ES-I3 (cell line): ENCODE data around the gene CCDC154.

Experiments used
- H3K36me3 ChIP-seq: 2 replicates; pipeline ENCODE4 v1.6.1; 2013; ENCODE audit warnings: mild to moderate bottlenecking, low read length, control low read depth, moderate library complexity; ENCODE audit not compliant: insufficient read depth
- H3K4me1 ChIP-seq: 2 replicates; pipeline ENCODE4 v1.6.1; 2013; ENCODE audit warnings: mild to moderate bottlenecking, control low read depth, low read length; ENCODE audit not compliant: insufficient read depth
- H3K9ac ChIP-seq: 2 replicates; pipeline ENCODE4 v1.6.1; 2013; ENCODE audit warnings: low read depth, mild to moderate bottlenecking, low read length, moderate library complexity
- H3K9me3 ChIP-seq: 2 replicates; pipeline ENCODE4 v1.6.1; 2013; ENCODE audit warnings: mild to moderate bottlenecking, low read length, moderate library complexity; ENCODE audit not compliant: control insufficient read depth, insufficient read depth

Gene CCDC154

GRCh38 chr16:1394367-1394951 lies 49.9 kb downstream of the CCDC154 start:
- H3K4me1 ChIP-seq: no peaks in the 10 kb centered on the region
- no peaks in the 10 kb centered on the region for H3K9me3 ChIP-seq
- H3K9ac ChIP-seq: no peak overlapping the region
- H3K36me3 ChIP-seq: no peaks in the 10 kb centered on the region

DNA sequence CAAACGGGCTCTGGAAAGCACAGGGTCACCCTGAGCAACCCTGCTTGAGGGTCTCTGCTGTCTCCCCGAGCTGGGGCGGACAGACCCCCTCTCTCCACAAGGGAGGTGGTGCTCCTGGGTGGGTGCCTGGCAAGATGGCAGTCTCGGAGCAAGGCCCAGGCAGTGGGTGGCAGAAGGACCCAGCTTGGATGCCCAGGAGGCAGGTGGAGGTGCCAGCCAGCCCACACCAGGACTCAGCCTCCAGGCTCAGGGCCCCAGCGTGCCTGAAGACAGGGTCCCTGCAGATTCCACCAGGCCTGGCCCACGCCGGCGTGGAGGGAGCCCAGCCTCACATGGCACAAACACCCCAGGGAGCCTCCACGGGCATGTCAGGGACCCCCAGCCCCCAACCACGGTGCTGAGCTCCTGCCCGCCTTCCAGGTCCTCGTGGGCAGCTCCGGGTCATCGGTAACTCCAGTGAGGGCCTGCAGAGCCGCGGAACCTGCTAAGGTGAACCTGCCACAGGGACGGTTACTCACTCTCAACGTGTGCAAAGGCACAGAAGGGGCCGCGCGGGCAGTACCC lies 50.7 kb downstream of the CCDC154 start:
- Histone ChIP-seq H3K36me3 (no peaks in the 10 kb centered on the region), H3K9me3 (no peaks in the 10 kb centered on the region), H3K4me1 (no peaks in the 10 kb centered on the region), H3K9ac (no peak overlapping the region)

DNA sequence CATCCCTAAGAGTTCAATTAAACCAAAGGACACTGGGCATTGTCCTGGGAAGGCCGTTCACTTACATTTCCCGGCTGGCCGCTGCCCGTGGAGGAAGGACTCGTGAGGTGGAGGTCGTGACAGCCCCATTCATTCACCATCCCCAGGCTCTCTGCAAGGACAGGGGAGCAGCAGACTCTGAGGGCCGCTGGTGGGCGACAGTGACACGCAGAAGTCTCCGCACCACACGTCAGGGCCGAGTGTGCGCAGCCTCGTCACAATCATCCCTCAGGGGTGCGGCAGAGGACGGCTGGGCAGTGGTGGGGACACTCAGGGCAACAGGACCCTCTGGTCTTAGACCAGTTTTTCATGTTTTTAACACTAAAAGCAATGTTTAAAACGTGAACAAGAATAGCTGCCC lies 51.5 kb downstream of the CCDC154 start:
- no peak overlapping the region for H3K9ac ChIP-seq
- no peaks in the 10 kb centered on the region for H3K9me3 ChIP-seq
- no peaks in the 10 kb centered on the region for H3K4me1 ChIP-seq
- H3K36me3 ChIP-seq: no peaks in the 10 kb centered on the region

GRCh38 chr16:1390239-1390779 lies 54.0 kb downstream of the CCDC154 start:
- no peaks in the 10 kb centered on the region for H3K4me1 ChIP-seq
- H3K9me3 ChIP-seq: no peaks in the 10 kb centered on the region
- H3K9ac ChIP-seq: no peak overlapping the region
- H3K36me3 ChIP-seq: no peaks in the 10 kb centered on the region

DNA sequence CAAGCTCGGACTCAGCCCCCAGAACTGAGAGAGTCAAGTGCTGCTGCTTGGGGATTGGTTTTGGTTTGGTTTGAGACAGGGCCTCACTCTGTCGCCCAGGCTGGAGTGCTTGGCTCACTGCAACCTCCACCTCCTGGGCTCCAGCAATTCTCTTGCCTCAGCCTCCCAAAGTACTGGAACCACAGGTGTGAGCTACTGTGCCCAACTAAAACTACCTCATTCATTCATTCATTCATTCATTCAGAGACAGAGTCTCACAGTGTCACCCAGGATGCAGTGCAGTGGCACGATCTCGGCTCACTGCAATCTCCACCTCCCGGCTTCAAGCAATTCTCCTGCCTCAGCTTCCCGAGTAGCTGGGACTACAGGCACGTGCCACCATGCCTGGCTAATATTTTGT lies 54.6 kb downstream of the CCDC154 start:
- Histone ChIP-seq H3K9me3 (no peaks in the 10 kb centered on the region), H3K36me3 (no peaks in the 10 kb centered on the region), H3K4me1 (no peaks in the 10 kb centered on the region), H3K9ac (no peak overlapping the region)

DNA sequence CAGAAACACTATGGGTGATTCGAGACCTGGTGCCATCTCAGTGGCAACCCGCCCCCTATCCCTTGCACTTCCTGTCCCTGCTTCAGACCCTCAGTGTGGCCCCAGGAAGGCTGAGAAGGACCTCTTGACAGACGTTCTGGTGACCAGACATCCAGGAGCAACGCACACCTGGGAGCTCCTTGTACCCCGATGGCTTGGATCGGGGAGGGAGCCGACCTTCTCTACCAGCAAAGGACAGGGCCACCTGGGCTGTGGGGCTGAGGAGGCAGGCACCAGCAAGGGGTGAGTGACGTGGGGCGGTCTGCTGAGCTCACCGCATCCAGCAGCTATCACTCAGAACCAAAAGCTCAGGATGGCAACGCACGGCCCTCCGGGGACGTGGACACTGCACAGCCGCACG lies 57.0 kb downstream of the CCDC154 start:
- no peaks in the 10 kb centered on the region for H3K9me3 ChIP-seq
- H3K9ac ChIP-seq: no peak overlapping the region
- no peaks in the 10 kb centered on the region for H3K36me3 ChIP-seq
- H3K4me1 ChIP-seq: no peaks in the 10 kb centered on the region

DNA sequence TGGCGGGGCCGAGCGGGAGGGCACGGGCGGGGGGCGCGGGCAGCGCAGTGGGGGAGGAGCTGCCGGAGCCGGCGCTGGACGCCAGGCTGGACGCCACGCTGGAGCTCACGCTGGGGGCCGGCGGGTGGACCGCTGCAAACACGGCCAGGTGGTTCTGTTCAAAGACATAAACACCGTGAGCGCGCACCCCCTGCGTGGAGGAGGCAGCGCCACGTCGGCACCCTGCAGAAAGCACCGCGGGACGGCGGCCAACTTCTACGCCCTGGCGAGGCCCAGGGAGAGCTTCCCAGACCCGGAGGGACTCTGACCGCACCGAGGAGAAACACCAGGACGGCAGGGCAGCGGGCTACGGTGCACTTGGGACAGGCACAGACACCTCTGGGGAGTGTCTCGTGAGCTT lies 59.1 kb downstream of the CCDC154 start:
- no peaks in the 10 kb centered on the region for H3K9me3 ChIP-seq
- H3K36me3 ChIP-seq: no peaks in the 10 kb centered on the region
- H3K4me1 ChIP-seq: peaks cover 3% of the 10 kb centered on the region; the same call in 1 of the 2 replicates
- H3K9ac ChIP-seq: no peak overlapping the region
